Stromal cell of bone marrow (primary cell): ENCODE data around the gene FEN1.

Experiments used
- DNase-seq: peaks from one replicate; pipeline ENCODE4 v3.0.0-alpha.2; 2012; ENCODE audit warnings: low read depth

FEN1 gene

GRCh38 chr11:61820174-61820573 lies 27.5 kb downstream of the FEN1 start:
- no peak for DNase-seq

- DNase-seq: no peak
Measured at GRCh38 chr11:61826930-61827570, 34.3 kb downstream of the FEN1 start.

GRCh38 chr11:61827571-61828378 lies 35.1 kb downstream of the FEN1 start, which contains the start of gene FADS2:
Gene FADS2 (plus strand): TSS chr11:61828300. CDS start chr11:61828391, 91 bp downstream.
- peak; percentile 71 for DNase-seq

GRCh38 chr11:61828379-61828628 lies 35.6 kb downstream of the FEN1 start:
- DNase-seq: no peak

- DNase-seq: no peak
Measured at GRCh38 chr11:61828629-61829407, 36.1 kb downstream of the FEN1 start.

GRCh38 chr11:61829806-61830205 lies 37.1 kb downstream of the FEN1 start:
- no peak for DNase-seq

- DNase-seq: no peak
Measured at GRCh38 chr11:61830237-61831105, 37.8 kb downstream of the FEN1 start.

GRCh38 chr11:61832207-61832606 lies 39.5 kb downstream of the FEN1 start:
- DNase-seq: no peak

- DNase-seq: no peak
Measured at GRCh38 chr11:61832754-61833153, 40.0 kb downstream of the FEN1 start.

GRCh38 chr11:61833471-61833870 lies 40.8 kb downstream of the FEN1 start:
- DNase-seq: no peak

- no peak for DNase-seq
Measured at GRCh38 chr11:61833926-61834277, 41.2 kb downstream of the FEN1 start.

GRCh38 chr11:61834278-61835048 lies 41.8 kb downstream of the FEN1 start:
- DNase-seq: no peak

- DNase-seq: no peak
Measured at GRCh38 chr11:61836193-61836592, 43.5 kb downstream of the FEN1 start.

GRCh38 chr11:61837411-61838005 lies 44.8 kb downstream of the FEN1 start:
- no peak for DNase-seq

- no peak for DNase-seq
Measured at GRCh38 chr11:61838501-61838900, 45.8 kb downstream of the FEN1 start.

- no peak for DNase-seq
Measured at GRCh38 chr11:61838921-61839320, 46.2 kb downstream of the FEN1 start.

GRCh38 chr11:61839742-61840141 lies 47.0 kb downstream of the FEN1 start:
- DNase-seq: no peak

GRCh38 chr11:61840371-61840770 lies 47.7 kb downstream of the FEN1 start:
- no peak for DNase-seq

GRCh38 chr11:61841636-61842527 lies 49.2 kb downstream of the FEN1 start:
- no peak for DNase-seq

GRCh38 chr11:61842528-61842820 lies 49.8 kb downstream of the FEN1 start:
- no peak for DNase-seq
